GM03348 (cell line): ENCODE measurements around the gene ASIC2.

ENCODE experiments used
- DNase-seq: peaks from one replicate; pipeline ENCODE4 v3.0.0; 2012; ENCODE audit warnings: low spot score

ASIC2 gene

GRCh38 chr17:33287096-33287725 lies 5.9 kb downstream of the ASIC2 start:
- no peak for DNase-seq

- no peak for DNase-seq
Measured at GRCh38 chr17:33285413-33285812, 7.7 kb downstream of the ASIC2 start.

GRCh38 chr17:33284022-33284421 lies 9.1 kb downstream of the ASIC2 start:
- DNase-seq: peak; percentile 16

- no peak for DNase-seq
Measured at GRCh38 chr17:33280162-33280943, 12.7 kb downstream of the ASIC2 start.

- no peak for DNase-seq
Measured at GRCh38 chr17:33277436-33278100, 15.5 kb downstream of the ASIC2 start.

- DNase-seq: no peak
Measured at GRCh38 chr17:33273743-33274410, 19.2 kb downstream of the ASIC2 start.

GRCh38 chr17:33273271-33273670 lies 19.8 kb downstream of the ASIC2 start:
- no peak for DNase-seq

GRCh38 chr17:33272438-33272837 lies 20.7 kb downstream of the ASIC2 start:
- DNase-seq: no peak

- no peak for DNase-seq
Measured at GRCh38 chr17:33269337-33270060, 23.6 kb downstream of the ASIC2 start.

- DNase-seq: no peak
Measured at GRCh38 chr17:33267851-33268548, 25.1 kb downstream of the ASIC2 start.

GRCh38 chr17:33267271-33267790 lies 25.8 kb downstream of the ASIC2 start:
- peak; percentile 39 for DNase-seq

GRCh38 chr17:33266611-33267010 lies 26.5 kb downstream of the ASIC2 start:
- DNase-seq: no peak

- DNase-seq: no peak
Measured at GRCh38 chr17:33266116-33266515, 27.0 kb downstream of the ASIC2 start.

- DNase-seq: no peak
Measured at GRCh38 chr17:33263396-33263795, 29.7 kb downstream of the ASIC2 start.

- no peak for DNase-seq
Measured at GRCh38 chr17:33262266-33263123, 30.6 kb downstream of the ASIC2 start.

- no peak for DNase-seq
Measured at GRCh38 chr17:33261820-33262219, 31.3 kb downstream of the ASIC2 start.

- no peak for DNase-seq
Measured at GRCh38 chr17:33260638-33261037, 32.5 kb downstream of the ASIC2 start.

GRCh38 chr17:33258296-33258695 lies 34.8 kb downstream of the ASIC2 start:
- no peak for DNase-seq

GRCh38 chr17:33245183-33245582 lies 47.9 kb downstream of the ASIC2 start:
- DNase-seq: no peak

GRCh38 chr17:33243732-33244131 lies 49.4 kb downstream of the ASIC2 start:
- no peak for DNase-seq
